GM12878 (cell line): ENCODE measurements around the gene SGMS1. TPM values are rescaled to one million over a fixed set of nuclear protein-coding genes. Genes with fewer than 3 reads are reported as not detected.
A peak's percentile ranks its signal among the peaks of the same experiment; 100 is the strongest.

Source experiments
- ATAC-seq: fragments of 200-7000 bp; cut with Tn5 transposase; 3 replicates; pipeline ENCODE4 v1.9.1; 2020; ENCODE audit warnings: mild to moderate bottlenecking, moderate library complexity
- BruUV-seq: library from RNA; stranded (reverse); fragments of 400-500 nt; replicated peaks from 2 replicates; lab custom pipeline; 2021; lab: Mats Ljungman, UMichigan
- CTCF ChIA-PET: fragments of 300-600 bp; sonication (Branson Sonifier 250); formaldehyde crosslinking; extraction: SDS; loops from one replicate; lab custom pipeline; 2021; ENCODE audit warnings: inconsistent platforms; lab: Yijun Ruan, JAX
- POLR2A ChIA-PET: fragments of 350-600 bp; formaldehyde crosslinking; extraction: SDS; loops from one replicate; lab custom pipeline; 2021; ENCODE audit warnings: inconsistent platforms; lab: Charles Lee
- RAD21 ChIA-PET: fragments of 300-600 bp; sonication (Branson Sonifier 250); formaldehyde crosslinking; loops from one replicate; lab custom pipeline; 2023; ENCODE audit warnings: antibody characterized with exemption; ENCODE audit not compliant: unreplicated experiment; lab: Charles Lee
- SMC1A ChIA-PET: fragments of 300-600 bp; sonication (Branson Sonifier 250); formaldehyde crosslinking; loops from one replicate; lab custom pipeline; 2023; ENCODE audit not compliant: unreplicated experiment, uncharacterized antibody; lab: Charles Lee
- DNase-seq: peaks from one replicate; pipeline ENCODE4 v3.0.0-alpha.2; 2011; ENCODE audit warnings: low read depth, low spot score
- FAIRE-seq: peaks from 3 replicates; lab custom pipeline; 2011; peaks lifted over from hg19 to GRCh38; lab: Jason Lieb, UNC
- H2AFZ ChIP-seq: 2 replicates; pipeline ENCODE4 v1.6.0; 2011; ENCODE audit warnings: low read depth, low read length, control low read depth; ENCODE audit not compliant: control insufficient read depth
- H3K27ac ChIP-seq: 2 replicates; pipeline ENCODE4 v1.5.1; 2011; ENCODE audit warnings: control low read depth; ENCODE audit not compliant: control insufficient read depth, insufficient read depth
- H3K27me3 ChIP-seq, 2 experiments: replicated peaks in 1 of 2; 2 replicates each; pipeline versions ENCODE4 v1.6.0 to v1.6.1; 2011; ENCODE audit warnings: low read length in 1 of 2; ENCODE audit not compliant: control insufficient read depth in 2 of 2, insufficient read depth in 2 of 2
- H3K36me3 ChIP-seq, 2 experiments: 2 replicates each; pipeline ENCODE4 v1.5.1; 2011; ENCODE audit warnings: low read length in 1 of 2; ENCODE audit not compliant: control insufficient read depth in 2 of 2, insufficient read depth in 2 of 2
- H3K4me1 ChIP-seq: 2 replicates; pipeline ENCODE4 v1.6.1; 2011; ENCODE audit warnings: mild to moderate bottlenecking, low read length, moderate library complexity, mixed read lengths; ENCODE audit not compliant: control insufficient read depth, insufficient read depth
- H3K4me2 ChIP-seq: 2 replicates; pipeline ENCODE4 v1.6.0; 2011; ENCODE audit warnings: control low read depth; ENCODE audit not compliant: control insufficient read depth, insufficient read depth
- H3K4me3 ChIP-seq: fragments of 200-600 bp; sonication (generic); 2 replicates; pipeline ENCODE4 v1.5.1; 2016
- H3K79me2 ChIP-seq: 2 replicates; pipeline ENCODE4 v1.6.0; 2011; ENCODE audit warnings: low read length; ENCODE audit not compliant: control insufficient read depth, insufficient read depth
- H3K9ac ChIP-seq: 2 replicates; pipeline ENCODE4 v1.8.0; 2011; ENCODE audit warnings: low read length, control low read depth, mixed read lengths; ENCODE audit not compliant: control insufficient read depth, insufficient read depth
- H3K9me3 ChIP-seq: replicated peaks from 3 replicates; pipeline ENCODE4 v1.5.1; 2011; ENCODE audit warnings: mild to moderate bottlenecking, low read length; ENCODE audit not compliant: control insufficient read depth, insufficient read depth
- H4K20me1 ChIP-seq: 2 replicates; pipeline ENCODE4 v1.6.0; 2011; ENCODE audit not compliant: control insufficient read depth, insufficient read depth
- CBFB ChIP-seq: IDR thresholded peaks from 2 replicates; pipeline ENCODE4 v1.6.1; 2016; ENCODE audit warnings: antibody characterized with exemption, low read depth
- CREB1 ChIP-seq: IDR thresholded peaks from 2 replicates; pipeline ENCODE4 v1.6.1; 2012; ENCODE audit warnings: low read depth, mild to moderate bottlenecking, inconsistent platforms
- E4F1 ChIP-seq: fragments of 450-650 bp; IDR thresholded peaks from 2 replicates; pipeline ENCODE4 v1.6.1; 2018; ENCODE audit warnings: borderline replicate concordance, mild to moderate bottlenecking; ENCODE audit not compliant: partially characterized antibody
- FOS ChIP-seq: IDR thresholded peaks from 3 replicates; pipeline ENCODE4 v1.6.1; 2011; ENCODE audit warnings: borderline replicate concordance; ENCODE audit not compliant: insufficient read length; ENCODE audit errors: extremely low read depth
- IKZF2 ChIP-seq, 2 experiments: fragments of 450-650 bp; IDR thresholded peaks; 2 replicates each; pipeline ENCODE4 v1.6.1; 2017; ENCODE audit warnings: mild to moderate bottlenecking in 2 of 2, moderate library complexity in 2 of 2
- JUNB ChIP-seq: IDR thresholded peaks from 2 replicates; pipeline ENCODE4 v1.6.1; 2016; ENCODE audit warnings: antibody characterized with exemption, mild to moderate bottlenecking
- MEF2A ChIP-seq: IDR thresholded peaks from 2 replicates; pipeline ENCODE4 v1.6.1; 2011; ENCODE audit warnings: low read depth, mild to moderate bottlenecking, low read length, moderate library complexity; ENCODE audit not compliant: insufficient read depth
- MEF2B ChIP-seq: fragments of 450-650 bp; IDR thresholded peaks from 2 replicates; pipeline ENCODE4 v1.6.1; 2018; ENCODE audit warnings: mild to moderate bottlenecking, moderate library complexity; ENCODE audit not compliant: partially characterized antibody, poor library complexity, severe bottlenecking
- MTA3 ChIP-seq: IDR thresholded peaks from 2 replicates; pipeline ENCODE4 v1.6.1; 2012; ENCODE audit warnings: low read length, inconsistent platforms, borderline replicate concordance
- NFIC ChIP-seq: IDR thresholded peaks from 2 replicates; pipeline ENCODE4 v1.6.1; 2012; ENCODE audit warnings: low read depth, mild to moderate bottlenecking, inconsistent platforms, low read length, moderate library complexity
- POLR2AphosphoS2 ChIP-seq: IDR thresholded peaks from 2 replicates; pipeline ENCODE4 v1.6.1; 2011; ENCODE audit warnings: low read depth, mild to moderate bottlenecking, low read length, improper control_type of control experiment, moderate library complexity
- RAD51 ChIP-seq: fragments of 450-650 bp; IDR thresholded peaks from 2 replicates; pipeline ENCODE4 v1.6.1; 2016; ENCODE audit warnings: moderate library complexity, mild to moderate bottlenecking, inconsistent platforms
- RB1 ChIP-seq: fragments of 450-650 bp; formaldehyde crosslinking; IDR thresholded peaks from 2 replicates; pipeline ENCODE4 v1.6.1; 2017; ENCODE audit warnings: mild to moderate bottlenecking, borderline replicate concordance
- ZBTB33 ChIP-seq: fragments of 450-650 bp; IDR thresholded peaks from 2 replicates; pipeline ENCODE4 v1.6.1; 2017; ENCODE audit warnings: mild to moderate bottlenecking
- ZBTB4 ChIP-seq: fragments of 450-650 bp; formaldehyde crosslinking; IDR thresholded peaks from 2 replicates; pipeline ENCODE4 v1.4.0; 2022; ENCODE audit warnings: mild to moderate bottlenecking, moderate library complexity
- WGBS: methylation state at CpG from one replicate; pipeline ENCODE4 v1.1.6; 2016; ENCODE audit warnings: low lambda C conversion rate; ENCODE audit not compliant: insufficient replicate concordance, insufficient coverage; ENCODE audit errors: missing lambda C conversion rate; 5-methylcytosine and 5-hydroxymethylcytosine counted together
- in situ Hi-C: fragments of 300-500 bp; cut with MboI; formaldehyde crosslinking; loops from 9 replicates; pipeline ENCODE4 v1.14.3; 2018; ENCODE audit warnings: mixed read lengths
- intact Hi-C: fragments of 100-400 bp; cut with micrococcal nuclease; formaldehyde crosslinking; loops from one replicate; pipeline ENCODE4 v1.14.2; 2022; ENCODE audit not compliant: unreplicated experiment
- polyA plus RNA-seq, 11 experiments: library from polyadenylated mRNA; depleted of rRNA in 4 of 11; unstranded in 6 of 11; stranded (reverse) in 5 of 11; fragments of >200 nt; fragmentation: Nextera tagmentation in 4 of 11; fragmentation: Illumina TruSeq in 1 of 11; extraction: Ambion mirVana in 4 of 11; extraction: Trizol in 1 of 11; gene quantifications; 1 replicate in 1 of 11; 2 replicates in 10 of 11; pipeline versions ENCODE4 v1.2.1 to v1.2.3, GENCODE V29; 2011 to 2016; ENCODE audit warnings: inconsistent platforms in 2 of 11, missing spikeins in 2 of 11, low read depth in 1 of 11
- total RNA-seq, 4 experiments: library from RNA; depleted of rRNA in 3 of 4; stranded (reverse); fragments of >200 nt in 3 of 4; fragmentation: Illumina TruSeq in 1 of 4; extraction: Trizol in 1 of 4; gene quantifications; 2 replicates each; pipeline versions ENCODE4 v1.2.1 to v1.2.3, GENCODE V29; 2013 to 2021

Gene SGMS1
- total and polyA plus RNA-seq, 10 of the 15 experiments (the other 5 are each of a cell fraction or from before 2014, with no cell fraction given), result 1.4 to 14.5 (median 4.9) TPM

GRCh38 chr10:50469288-50469687 is 154.5 kb downstream of the SGMS1 start (continued):
- TF ChIP-seq ZBTB4 (CRISPR knock-in tag) (no peak), E4F1 (no peak)

- DNase-seq, result no peak
- Histone ChIP-seq H3K9ac (no peak overlapping the region), H3K4me1 (peaks cover 45% of the 10 kb centered on the region), H3K4me3 (no peak overlapping the region), H4K20me1 (no peaks in the 10 kb centered on the region), H3K27ac (no peak overlapping the region), H3K79me2 (no peaks in the 10 kb centered on the region; the same call in 1 of the 2 replicates), H3K36me3 (0 out of 4 replicates have a peak, but pooled peaks cover 0 to 3% of the 10 kb centered on the region in 2 experiments), H3K4me2 (no peak overlapping the region), H3K27me3 (no peaks in the 10 kb centered on the region; a peak in 1 of 4 replicates), H3K9me3 (no peaks in the 10 kb centered on the region; the same call in 2 of the 3 replicates), H2AFZ (no peak overlapping the region)
- CTCF ChIA-PET, result interaction anchor here (0.9 to 2.1 kb wide), 4 partner anchors 13 to 45 kb away, joined by 3 to 8 read pairs (median 5); no protein-coding TSS in a partner anchor
- peak; percentile 48 for ATAC-seq
- in situ Hi-C loops (no loop called here), intact Hi-C loops (no loop called here)
- FAIRE-seq, result no peak
- BruUV-seq, result no TSS peak
- SMC1A ChIA-PET, result interaction anchor here (0.7 to 5.9 kb wide), 11 partner anchors 9 to 154 kb away, joined by 3 to 50 read pairs (median 9); no protein-coding TSS in a partner anchor
- POLR2A ChIA-PET, result no interaction called here
- 56% methylated on average over 1 of the region's 1 CpG for WGBS
- RAD21 ChIA-PET, result interaction anchor here (1.0 to 2.6 kb wide), 6 partner anchors 12 to 46 kb away, joined by 3 to 8 read pairs (median 6); no protein-coding TSS in a partner anchor
- no peak for TF ChIP-seq RB1
- peak in 1 of 2 experiments; percentile 31; a peak in 1 of 4 replicates for TF ChIP-seq IKZF2 (IDR thresholded peaks at IDR 0.05)
- no peak for TF ChIP-seq POLR2AphosphoS2
- no peak; the same call in 1 of the 2 replicates for TF ChIP-seq MTA3
- peak; percentile 63 for TF ChIP-seq MEF2B
- peak; percentile 88 for TF ChIP-seq MEF2A
- TF ChIP-seq FOS, result no peak
- no peak for TF ChIP-seq JUNB
- TF ChIP-seq ZBTB33, result no peak
- no peak for TF ChIP-seq CBFB
- no peak for TF ChIP-seq NFIC
- no peak for TF ChIP-seq CREB1
- no peak for TF ChIP-seq RAD51
Measured at GRCh38 chr10:50467209-50467608, 156.5 kb downstream of the SGMS1 start.
